Stomach (tissue), 9 donors: ENCODE results near the gene POLE2. TPM values are rescaled to one million over a fixed set of nuclear protein-coding genes. Genes with fewer than 3 reads are reported as not detected.
"Not testable (repeated sequence)": the region's sequence is repeated elsewhere in the genome, so short reads cannot be mapped to it uniquely, and the experiment has no call there.

Source experiments
- DNase-seq, 2 donors: peaks; one replicate each; pipeline versions ENCODE4 v3.0.0 to v3.0.0-alpha.2; 2013 to 2019
- H3K27ac ChIP-seq, 5 donors: fragments of 200-600 bp in 4 of 5; sonication (generic) in 4 of 5; one replicate each; pipeline ENCODE4 v1.5.1; 2013 to 2019; ENCODE audit warnings: mild to moderate bottlenecking in 1 of 5, moderate library complexity in 1 of 5
- H3K27me3 ChIP-seq, 3 donors: fragments of 200-600 bp; sonication (generic); one replicate each; pipeline ENCODE4 v1.5.1; 2017 to 2019; ENCODE audit warnings: mixed run types in 1 of 3
- H3K36me3 ChIP-seq, 4 donors: fragments of 200-600 bp; sonication (generic); 1 replicate in 3 of 4; 2 replicates in 1 of 4; pipeline ENCODE4 v1.5.1; 2016 to 2019
- H3K4me1 ChIP-seq, 4 donors: fragments of 200-600 bp; sonication (generic); one replicate each; pipeline ENCODE4 v1.5.1; 2016 to 2019
- H3K4me3 ChIP-seq, 4 donors: fragments of 200-600 bp; sonication (generic) in 3 of 4; one replicate each; pipeline ENCODE4 v1.5.1; 2016 to 2019; ENCODE audit warnings: mild to moderate bottlenecking in 1 of 4
- H3K9me3 ChIP-seq, 4 donors: fragments of 200-600 bp; sonication (generic); one replicate each; pipeline ENCODE4 v1.5.1; 2016 to 2019
- EP300 ChIP-seq: sonication (generic); formaldehyde crosslinking; IDR thresholded peaks from one replicate; pipeline ENCODE4 v1.6.1; 2017; ENCODE audit warnings: antibody characterized with exemption
- POLR2A ChIP-seq, 4 donors: fragments of 450-650 bp; IDR thresholded peaks; one replicate each; pipeline ENCODE4 v1.6.1; 2016; ENCODE audit warnings: antibody characterized with exemption in 4 of 4, control low read depth in 2 of 4, mild to moderate bottlenecking in 1 of 4, moderate library complexity in 1 of 4
- POLR2AphosphoS5 ChIP-seq, 3 donors: sonication (generic); formaldehyde crosslinking; IDR thresholded peaks; one replicate each; pipeline ENCODE4 v1.6.1; 2016; ENCODE audit warnings: antibody characterized with exemption in 3 of 3
- WGBS, 5 donors: extraction: QIAGEN DNeasy Blood & Tissue Kit in 3 of 5; methylation state at CpG; one replicate each; pipeline versions ENCODE4 v1.1.5 to v1.1.7; 2013 to 2018; 5-methylcytosine and 5-hydroxymethylcytosine counted together
- intact Hi-C: fragments of 100-400 bp; cut with DNase I; formaldehyde crosslinking; loops from one replicate; pipeline ENCODE4 v1.15.1; 2023; ENCODE audit warnings: low total_unique reads
- polyA plus RNA-seq, 3 donors: library from polyadenylated mRNA; stranded (reverse); fragments of 200-250 nt; gene quantifications; one replicate each; pipeline ENCODE4 v1.2.3, GENCODE V29; 2013
- total RNA-seq, 5 donors: library from RNA; depleted of rRNA; stranded (reverse); fragments of >200 nt; gene quantifications; one replicate each; pipeline versions ENCODE4 v1.1.0 to v1.2.3, GENCODE V29; 2014 to 2016
- TF ChIP-seq, protein P1 (sequence below), 7 experiments: fragments of 450-650 bp in 4 of 7; fragments of 200-600 bp in 3 of 7; sonication (generic) in 3 of 7; IDR thresholded peaks; one replicate each; pipeline ENCODE4 v1.5.1; 2016 to 2019; ENCODE audit warnings: antibody characterized with exemption in 7 of 7, control low read depth in 2 of 7, mild to moderate bottlenecking in 1 of 7
- donor health status: healthy with polysubstance abuse.
- donor health status: Bipolar disorder and iron deficiency.
- donor health status: healthy.

POLE2 gene
- total and polyA plus RNA-seq, 8 donors: 1.8 to 17.1 (median 5.2) TPM; not detected in 1

DNA sequence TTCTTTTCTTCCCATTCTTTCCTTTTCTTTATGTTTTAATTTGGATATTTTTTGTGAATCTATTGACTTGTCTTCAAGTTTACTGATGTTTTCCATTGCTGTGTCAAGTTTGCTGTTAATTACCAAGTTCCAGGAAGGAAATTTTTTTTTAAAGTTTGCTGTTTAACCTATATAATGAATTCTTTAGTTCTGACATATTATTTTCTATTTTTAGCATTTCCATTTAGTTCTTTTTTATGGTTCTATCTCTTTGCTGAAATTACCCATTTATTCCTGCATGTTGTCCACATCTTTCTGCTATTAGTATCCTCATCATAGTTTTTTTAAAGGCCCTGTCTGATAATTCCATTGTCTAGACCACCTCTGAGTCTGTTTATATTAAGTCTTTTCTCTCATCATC is 32.7 kb upstream of the POLE2 start:
- intact Hi-C loops: no loop called here
- no peaks in the 10 kb centered on the region for H3K4me1 ChIP-seq
- H3K27me3 ChIP-seq: no peaks in the 10 kb centered on the region
- no peaks in the 10 kb centered on the region for H3K9me3 ChIP-seq
- H3K36me3 ChIP-seq: peaks cover 4 to 78% (median 54%) of the 10 kb centered on the region in 4 donors
- H3K4me3 ChIP-seq: no peak overlapping the region
- TF ChIP-seq POLR2A (IDR thresholded peaks at IDR 0.05): no peak
- no peak for TF ChIP-seq EP300
- H3K27ac ChIP-seq: no peak overlapping the region
- DNase-seq: no peak

DNA sequence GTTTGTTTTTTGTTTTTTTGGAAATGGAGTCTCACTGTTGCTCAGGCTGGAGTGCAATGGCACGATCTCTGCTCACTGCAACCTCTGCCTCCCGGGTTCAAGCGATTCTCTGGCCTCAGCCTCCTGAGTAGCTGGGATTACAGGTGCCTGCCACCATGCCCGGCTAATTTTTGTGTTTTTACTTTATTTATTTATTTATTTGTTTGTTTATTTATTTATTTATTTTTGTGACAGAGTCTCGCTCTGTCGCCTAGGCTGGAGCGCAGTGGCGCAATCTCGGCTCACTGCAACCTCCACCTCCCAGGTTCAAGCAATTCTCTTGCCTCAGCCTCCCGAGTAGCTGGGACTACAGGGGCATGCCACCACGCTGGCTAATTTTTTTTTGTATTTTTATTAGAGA is 23.0 kb upstream of the POLE2 start:
- peaks cover 0 to 44% (median 35%) of the 10 kb centered on the region in 4 donors for H3K36me3 ChIP-seq
- H3K4me1 ChIP-seq, DNase-seq, H3K9me3 ChIP-seq, H3K27me3 ChIP-seq, intact Hi-C loops, H3K4me3 ChIP-seq, H3K27ac ChIP-seq: not testable (repeated sequence)
- WGBS, 5 donors: 92 to 98% (median 97%) methylated on average over 11 of the region's 11 CpGs

DNA sequence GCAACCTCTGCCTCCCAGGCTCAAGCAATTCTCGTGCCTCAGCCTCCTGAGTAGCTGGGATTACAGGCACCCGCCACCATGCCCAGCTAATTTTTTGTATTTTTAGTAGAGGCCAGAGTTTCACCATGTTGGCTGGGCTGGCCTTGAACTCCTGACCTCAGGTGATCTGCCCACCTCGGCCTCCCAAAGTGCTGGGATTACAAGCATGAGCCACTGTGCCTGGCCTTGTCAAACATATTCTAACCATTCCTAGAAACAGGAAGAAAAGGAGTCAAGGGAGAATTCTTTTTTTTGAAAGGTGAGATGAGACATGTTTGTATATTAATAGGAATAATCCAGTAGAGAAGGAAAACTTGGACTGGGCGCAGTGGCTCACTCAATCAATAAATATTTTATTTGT is 16.5 kb upstream of the POLE2 start:
- intact Hi-C loops, H3K4me3 ChIP-seq, H3K27ac ChIP-seq, H3K4me1 ChIP-seq, DNase-seq, H3K27me3 ChIP-seq, H3K9me3 ChIP-seq: not testable (repeated sequence)
- peaks cover 4 to 29% (median 13%) of the 10 kb centered on the region in 4 donors for H3K36me3 ChIP-seq
- WGBS, 5 donors: 86 to 94% (median 92%) methylated on average over 4 of the region's 4 CpGs

DNA sequence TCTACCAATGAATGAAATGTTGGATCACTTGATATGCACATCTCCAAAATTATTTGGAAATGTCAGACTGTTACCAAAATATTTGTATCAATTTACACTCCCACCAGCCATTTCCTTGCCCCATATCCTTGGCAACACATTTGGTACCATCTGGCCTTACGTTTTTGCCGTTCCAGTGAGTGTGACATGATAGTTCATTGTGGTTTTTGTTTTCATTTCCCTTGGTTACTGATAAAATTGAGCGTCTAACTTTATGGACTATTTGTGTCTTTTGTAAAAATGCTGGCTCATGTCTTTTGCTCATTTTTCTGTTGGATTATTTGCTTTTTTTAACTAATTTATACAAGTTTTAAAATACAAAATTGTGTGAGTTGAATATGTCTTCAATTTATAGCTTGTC is 16.0 kb upstream of the POLE2 start:
- no peaks in the 10 kb centered on the region for H3K9me3 ChIP-seq
- no peak for DNase-seq
- no peaks in the 10 kb centered on the region for H3K27me3 ChIP-seq
- H3K4me1 ChIP-seq: no peaks in the 10 kb centered on the region
- H3K27ac ChIP-seq: no peak overlapping the region
- TF ChIP-seq EP300 (no peak), POLR2AphosphoS5 (IDR thresholded peaks at IDR 0.05) (no peak), POLR2A (IDR thresholded peaks at IDR 0.05) (no peak)
- TF ChIP-seq, protein P1, sequence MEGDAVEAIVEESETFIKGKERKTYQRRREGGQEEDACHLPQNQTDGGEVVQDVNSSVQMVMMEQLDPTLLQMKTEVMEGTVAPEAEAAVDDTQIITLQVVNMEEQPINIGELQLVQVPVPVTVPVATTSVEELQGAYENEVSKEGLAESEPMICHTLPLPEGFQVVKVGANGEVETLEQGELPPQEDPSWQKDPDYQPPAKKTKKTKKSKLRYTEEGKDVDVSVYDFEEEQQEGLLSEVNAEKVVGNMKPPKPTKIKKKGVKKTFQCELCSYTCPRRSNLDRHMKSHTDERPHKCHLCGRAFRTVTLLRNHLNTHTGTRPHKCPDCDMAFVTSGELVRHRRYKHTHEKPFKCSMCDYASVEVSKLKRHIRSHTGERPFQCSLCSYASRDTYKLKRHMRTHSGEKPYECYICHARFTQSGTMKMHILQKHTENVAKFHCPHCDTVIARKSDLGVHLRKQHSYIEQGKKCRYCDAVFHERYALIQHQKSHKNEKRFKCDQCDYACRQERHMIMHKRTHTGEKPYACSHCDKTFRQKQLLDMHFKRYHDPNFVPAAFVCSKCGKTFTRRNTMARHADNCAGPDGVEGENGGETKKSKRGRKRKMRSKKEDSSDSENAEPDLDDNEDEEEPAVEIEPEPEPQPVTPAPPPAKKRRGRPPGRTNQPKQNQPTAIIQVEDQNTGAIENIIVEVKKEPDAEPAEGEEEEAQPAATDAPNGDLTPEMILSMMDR (IDR thresholded peaks at IDR 0.05): no peak
- H3K36me3 ChIP-seq: peaks cover 4 to 29% (median 12%) of the 10 kb centered on the region in 4 donors
- intact Hi-C loops: no loop called here
- H3K4me3 ChIP-seq: no peak overlapping the region
- 66 to 74% (median 69%) methylated on average over 3 of the region's 3 CpGs for WGBS, 5 donors

DNA sequence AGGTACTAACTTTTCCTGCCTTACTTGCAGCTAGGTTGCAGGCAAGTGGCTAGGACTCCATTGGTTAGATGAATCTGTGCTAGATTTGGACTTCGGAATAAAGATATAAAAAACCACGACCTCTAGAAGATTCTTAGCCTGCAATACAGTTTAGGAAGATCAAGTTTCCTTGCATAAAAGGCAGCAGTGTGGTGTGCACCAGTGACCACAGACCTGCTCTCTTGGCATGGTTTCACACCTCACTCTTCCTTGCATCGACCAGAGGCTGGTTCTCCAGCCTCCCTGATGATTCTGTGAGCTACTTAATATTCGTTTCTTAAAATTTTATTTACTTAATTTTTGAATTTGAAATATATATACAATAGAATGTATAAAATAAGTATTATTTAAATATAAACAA is 14.7 kb upstream of the POLE2 start:
- Histone ChIP-seq H3K4me1 (no peaks in the 10 kb centered on the region), H3K36me3 (peaks cover 4 to 29% (median 12%) of the 10 kb centered on the region in 4 donors), H3K27me3 (no peaks in the 10 kb centered on the region), H3K27ac (no peak overlapping the region), H3K4me3 (no peak overlapping the region), H3K9me3 (no peaks in the 10 kb centered on the region)
- TF ChIP-seq, protein P1 (IDR thresholded peaks at IDR 0.05): no peak
- TF ChIP-seq POLR2A (IDR thresholded peaks at IDR 0.05): no peak
- TF ChIP-seq EP300: no peak
- TF ChIP-seq POLR2AphosphoS5 (IDR thresholded peaks at IDR 0.05): no peak
- intact Hi-C loops: no loop called here
- 74 to 84% (median 81%) methylated on average over 4 of the region's 4 CpGs for WGBS, 5 donors
- no peak for DNase-seq

DNA sequence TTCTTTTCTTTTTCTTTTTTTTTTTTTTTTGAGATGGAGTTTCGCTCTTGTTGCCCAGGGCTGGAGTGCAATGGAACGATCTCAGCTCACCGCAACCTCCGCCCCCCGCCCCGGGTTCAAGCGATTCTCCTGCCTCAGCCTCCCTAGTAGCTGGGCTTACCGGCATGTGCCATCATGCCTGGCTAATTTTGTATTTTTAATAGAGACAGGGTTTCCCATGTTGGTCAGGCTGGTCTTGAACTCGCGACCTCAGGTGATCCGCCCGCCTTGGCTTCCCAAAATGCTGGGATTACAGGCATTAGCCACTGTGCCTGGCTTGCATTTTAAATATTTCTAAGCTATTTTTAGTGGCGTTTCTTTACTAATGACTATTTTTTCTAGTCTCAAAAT is 5.7 kb upstream of the POLE2 start:
- DNase-seq, intact Hi-C loops: not testable (repeated sequence)
- WGBS, 5 donors: 13 to 23% (median 16%) methylated on average over 9 to 13 of the region's 13 CpGs

More for the DNA sequence above, 5.7 kb upstream of the POLE2 start:
- H3K36me3 ChIP-seq, H3K27me3 ChIP-seq, H3K9me3 ChIP-seq: not testable (repeated sequence)
- H3K4me1 ChIP-seq: peaks cover 5 to 40% (median 24%) of the 10 kb centered on the region in 4 donors
- peak overlapping the region in 4 of 5 donors; percentile 95 to 98 (median 96) for H3K27ac ChIP-seq
- H3K4me3 ChIP-seq: peak overlapping the region; percentile 66 to 72 (median 68)
